Measurements from ENCODE around the gene TAS1R2.

DNA sequence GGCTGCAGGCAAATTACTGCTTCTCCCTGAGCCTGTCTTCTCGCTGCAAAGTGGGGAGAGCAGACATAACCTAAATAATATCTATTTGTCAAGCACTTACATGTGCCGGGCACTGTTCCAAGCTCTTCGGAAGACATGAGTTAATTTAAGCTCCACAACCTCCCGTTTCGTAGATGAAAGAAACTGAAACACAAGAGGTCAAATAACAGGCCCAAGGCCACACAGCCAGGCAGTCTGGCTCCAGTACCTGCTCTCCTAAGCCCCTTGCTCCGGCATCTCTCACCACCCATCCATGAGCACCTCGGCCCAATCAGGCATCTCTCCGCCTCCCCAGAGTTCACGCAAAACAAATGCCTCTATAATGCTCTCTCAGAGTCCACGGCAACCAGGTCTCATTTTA, 65.4 kb downstream of the TAS1R2 start:
- TF ChIP-seq, protein P1, sequence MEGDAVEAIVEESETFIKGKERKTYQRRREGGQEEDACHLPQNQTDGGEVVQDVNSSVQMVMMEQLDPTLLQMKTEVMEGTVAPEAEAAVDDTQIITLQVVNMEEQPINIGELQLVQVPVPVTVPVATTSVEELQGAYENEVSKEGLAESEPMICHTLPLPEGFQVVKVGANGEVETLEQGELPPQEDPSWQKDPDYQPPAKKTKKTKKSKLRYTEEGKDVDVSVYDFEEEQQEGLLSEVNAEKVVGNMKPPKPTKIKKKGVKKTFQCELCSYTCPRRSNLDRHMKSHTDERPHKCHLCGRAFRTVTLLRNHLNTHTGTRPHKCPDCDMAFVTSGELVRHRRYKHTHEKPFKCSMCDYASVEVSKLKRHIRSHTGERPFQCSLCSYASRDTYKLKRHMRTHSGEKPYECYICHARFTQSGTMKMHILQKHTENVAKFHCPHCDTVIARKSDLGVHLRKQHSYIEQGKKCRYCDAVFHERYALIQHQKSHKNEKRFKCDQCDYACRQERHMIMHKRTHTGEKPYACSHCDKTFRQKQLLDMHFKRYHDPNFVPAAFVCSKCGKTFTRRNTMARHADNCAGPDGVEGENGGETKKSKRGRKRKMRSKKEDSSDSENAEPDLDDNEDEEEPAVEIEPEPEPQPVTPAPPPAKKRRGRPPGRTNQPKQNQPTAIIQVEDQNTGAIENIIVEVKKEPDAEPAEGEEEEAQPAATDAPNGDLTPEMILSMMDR (IDR thresholded peaks at IDR 0.05): no peak
- TF ChIP-seq POLR2A (IDR thresholded peaks at IDR 0.05): no peak
